Endothelial cell of umbilical vein (primary cell): ENCODE results near the gene ANGPT4. TPM values are rescaled to one million over a fixed set of nuclear protein-coding genes. Genes with fewer than 3 reads are reported as not detected.

Experiments
- BruUV-seq: library from RNA; stranded (reverse); fragments of 400-500 nt; replicated peaks from 2 replicates; lab custom pipeline; 2021; lab: Mats Ljungman, UMichigan
- CTCF ChIA-PET: fragments of 300-600, 350-600 bp; sonication (Branson Sonifier 250); formaldehyde crosslinking; loops from one replicate; lab custom pipeline; 2021; ENCODE audit warnings: antibody characterized with exemption, inconsistent platforms; lab: Charles Lee
- POLR2A ChIA-PET: fragments of 300-600, 350-600 bp; sonication (Branson Sonifier 250); formaldehyde crosslinking; loops from one replicate; lab custom pipeline; 2021; ENCODE audit warnings: antibody characterized with exemption, inconsistent platforms; lab: Charles Lee
- DNase-seq: peaks from one replicate; pipeline ENCODE4 v3.0.0-alpha.2; 2011; ENCODE audit warnings: low read depth, low spot score
- FAIRE-seq: peaks from 2 replicates; lab custom pipeline; 2011; peaks lifted over from hg19 to GRCh38; lab: Jason Lieb, UNC
- H2AFZ ChIP-seq: 2 replicates; pipeline ENCODE4 v1.6.0; 2012; ENCODE audit warnings: low read depth, low read length, control low read depth, inconsistent platforms
- H3K27ac ChIP-seq: 2 replicates; pipeline ENCODE4 v1.5.1; 2011; ENCODE audit warnings: low read depth, mild to moderate bottlenecking, control low read depth, low read length, moderate library complexity; ENCODE audit not compliant: insufficient read depth
- H3K27me3 ChIP-seq, 2 experiments: 2 replicates each; pipeline versions ENCODE4 v1.6.0 to v1.6.1; 2011; ENCODE audit warnings: low read length in 2 of 2, mixed read lengths in 1 of 2; ENCODE audit not compliant: control insufficient read depth in 2 of 2, insufficient read depth in 2 of 2
- H3K36me3 ChIP-seq, 2 experiments: 2 replicates in 1 of 2; 3 replicates in 1 of 2; pipeline ENCODE4 v1.5.1; 2011; ENCODE audit warnings: low read length in 2 of 2, mild to moderate bottlenecking in 1 of 2, moderate library complexity in 1 of 2; ENCODE audit not compliant: control insufficient read depth in 2 of 2, insufficient read depth in 2 of 2; ENCODE audit errors: extremely low read depth in 1 of 2
- H3K4me1 ChIP-seq: 3 replicates; pipeline ENCODE4 v1.5.1; 2011; ENCODE audit warnings: mild to moderate bottlenecking, low read length; ENCODE audit not compliant: control insufficient read depth, insufficient read depth; ENCODE audit errors: extremely low read depth
- H3K4me2 ChIP-seq: 2 replicates; pipeline ENCODE4 v1.6.1; 2011; ENCODE audit warnings: low read length, control low read depth, mixed read lengths; ENCODE audit not compliant: insufficient read depth
- H3K4me3 ChIP-seq, 3 experiments: fragments of 200-600 bp in 1 of 3; sonication (generic), shearing (Covaris generic) in 1 of 3; replicated peaks in 1 of 3; 2 replicates each; pipeline ENCODE4 v1.5.1; 2011 to 2016; ENCODE audit warnings: control low read depth in 3 of 3, low read length in 3 of 3, mild to moderate bottlenecking in 2 of 3, inconsistent platforms in 1 of 3, low read depth in 1 of 3, moderate library complexity in 1 of 3; ENCODE audit not compliant: insufficient read depth in 1 of 3
- H3K79me2 ChIP-seq: 2 replicates; pipeline ENCODE4 v1.6.0; 2012; ENCODE audit warnings: low read length, inconsistent platforms; ENCODE audit not compliant: control insufficient read depth, insufficient read depth
- H3K9ac ChIP-seq: replicated peaks from 2 replicates; pipeline ENCODE3; 2011; ENCODE audit warnings: low read length, control low read depth; ENCODE audit not compliant: insufficient read depth; ENCODE audit errors: extremely low read depth
- H3K9me1 ChIP-seq: replicated peaks from 3 replicates; pipeline ENCODE4 v1.6.0; 2011; ENCODE audit warnings: mild to moderate bottlenecking, low read length; ENCODE audit not compliant: control insufficient read depth, insufficient read depth; ENCODE audit errors: extremely low read depth
- H3K9me3 ChIP-seq: replicated peaks from 2 replicates; pipeline ENCODE4 v1.5.1; 2012; ENCODE audit warnings: low read length, inconsistent platforms; ENCODE audit not compliant: control insufficient read depth, insufficient read depth
- H4K20me1 ChIP-seq: replicated peaks from 2 replicates; pipeline ENCODE3; 2011; ENCODE audit warnings: mild to moderate bottlenecking, low read length; ENCODE audit not compliant: control insufficient read depth, insufficient read depth; ENCODE audit errors: extremely low read depth
- EZH2 ChIP-seq: IDR thresholded peaks from 2 replicates; pipeline ENCODE4 v1.6.1; 2012; ENCODE audit warnings: borderline replicate concordance, low read depth, mild to moderate bottlenecking, moderate library complexity, low read length, inconsistent platforms; ENCODE audit not compliant: severe bottlenecking
- FOS ChIP-seq: IDR thresholded peaks from 2 replicates; pipeline ENCODE4 v1.6.1; 2011; ENCODE audit warnings: mild to moderate bottlenecking, low read length, moderate library complexity, borderline replicate concordance; ENCODE audit not compliant: insufficient read depth
- GATA2 ChIP-seq: IDR thresholded peaks from 2 replicates; pipeline ENCODE4 v1.7.0; 2011; ENCODE audit warnings: low read depth, mild to moderate bottlenecking, moderate library complexity, mixed read lengths, low read length; ENCODE audit not compliant: insufficient read length, insufficient read depth
- JUN ChIP-seq: IDR thresholded peaks from 2 replicates; pipeline ENCODE4 v1.6.1; 2011; ENCODE audit warnings: borderline replicate concordance, low read depth; ENCODE audit not compliant: insufficient read length, insufficient read depth
- MYC ChIP-seq: IDR thresholded peaks from one replicate; pipeline ENCODE4 v1.6.1; 2011; ENCODE audit warnings: mild to moderate bottlenecking, low read depth, low read length
- POLR2A ChIP-seq: IDR thresholded peaks from 2 replicates; pipeline ENCODE4 v1.6.1; 2012; ENCODE audit warnings: low read depth, mild to moderate bottlenecking, control low read depth, low read length
- POLR2AphosphoS5 ChIP-seq: IDR thresholded peaks from 2 replicates; pipeline ENCODE4 v1.6.1; 2012; ENCODE audit warnings: low read depth, mild to moderate bottlenecking, control low read depth, low read length, moderate library complexity; ENCODE audit not compliant: insufficient read depth
- dilution Hi-C: fragments of 300-500 bp; cut with MboI; formaldehyde crosslinking; loops from one replicate; pipeline ENCODE4 v1.15.0; 2019; ENCODE audit warnings: low sequenced_read_pairs; ENCODE audit not compliant: extremely low pct_ligation_motif_present
- intact Hi-C: fragments of 100-400 bp; cut with micrococcal nuclease; formaldehyde crosslinking; loops from one replicate; pipeline ENCODE4 v1.10.0; 2022
- polyA plus RNA-seq, 4 experiments: library from polyadenylated mRNA; depleted of rRNA in 3 of 4; stranded (reverse) in 3 of 4; unstranded in 1 of 4; fragments of >200 nt; gene quantifications; 2 replicates each; pipeline versions ENCODE4 v1.2.1 to v1.2.3, GENCODE V29; 2011 to 2012; ENCODE audit warnings: missing spikeins in 1 of 4
- total RNA-seq: library from RNA; stranded (reverse); gene quantifications from 2 replicates; pipeline ENCODE4 v1.2.3, GENCODE V29; 2021
- TF ChIP-seq, protein P1 (sequence below): IDR thresholded peaks from 2 replicates; pipeline ENCODE4 v1.6.1; 2011; ENCODE audit not compliant: insufficient read depth, insufficient read length
- TF ChIP-seq, protein P2 (sequence below), 2 donors: IDR thresholded peaks; 1 replicate in 1 of 2; 2 replicates in 1 of 2; pipeline ENCODE4 v1.5.1; 2011; ENCODE audit warnings: low read length in 2 of 2, mild to moderate bottlenecking in 2 of 2, moderate library complexity in 2 of 2, control low read depth in 1 of 2, inconsistent platforms in 1 of 2, low read depth in 1 of 2; ENCODE audit not compliant: insufficient read depth in 1 of 2; ENCODE audit errors: extremely low read depth in 1 of 2

ANGPT4 gene
- total and polyA plus RNA-seq, 2 donors (not counting 3 experiments of a cell fraction or from before 2014, with no cell fraction given): not detected

DNA sequence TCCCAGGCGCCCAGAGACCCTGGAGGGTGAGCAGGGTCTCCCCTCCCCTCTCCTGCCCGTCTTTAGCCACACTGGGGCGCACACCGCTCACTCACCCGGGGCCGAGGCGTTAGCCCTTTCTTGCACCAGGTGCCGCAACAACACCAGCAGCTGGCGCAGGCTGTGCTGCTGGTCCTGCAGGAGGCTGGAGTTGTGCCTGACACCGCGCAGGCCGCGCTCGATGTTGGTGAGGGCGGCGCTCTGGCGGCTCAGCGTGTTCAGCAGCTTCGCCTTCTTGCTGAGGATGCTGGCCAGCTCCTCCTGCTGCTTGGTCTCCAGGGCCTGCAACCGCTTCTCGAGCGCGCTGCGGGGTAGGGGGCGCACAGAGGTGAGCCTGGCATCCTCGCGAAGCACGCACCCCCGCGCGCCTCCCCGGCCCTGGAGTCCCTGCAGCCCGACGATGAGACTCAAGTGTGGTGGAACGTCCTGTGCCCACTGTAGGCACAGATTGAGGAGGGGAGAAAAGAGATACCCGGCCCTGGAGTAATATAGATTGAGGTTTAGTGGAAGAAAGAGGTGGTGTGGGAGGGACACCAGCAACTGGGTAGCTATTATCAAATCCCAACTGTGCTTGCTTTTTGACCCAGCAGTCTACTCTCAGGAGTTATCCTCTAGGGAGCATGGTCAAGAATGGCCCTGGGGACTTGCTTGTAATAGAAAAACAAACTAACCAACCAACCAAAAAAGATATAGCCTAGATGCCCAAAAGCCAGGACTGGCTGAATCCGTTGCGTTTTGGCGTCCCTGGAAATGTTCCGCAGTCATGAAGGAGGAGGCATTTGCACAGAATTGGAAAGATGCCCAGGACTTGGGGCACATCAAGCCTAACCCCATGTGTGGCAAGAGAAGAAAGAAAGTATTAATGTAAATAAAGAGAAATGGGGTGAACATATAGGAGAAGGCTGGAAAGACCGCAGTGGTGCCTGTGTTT is 30.9 kb downstream of the ANGPT4 start:
- no peak overlapping the region for H3K4me2 ChIP-seq
- FAIRE-seq (no peak), DNase-seq (peak; percentile 19)
- H3K36me3 ChIP-seq: no peaks in the 10 kb centered on the region
- no peaks in the 10 kb centered on the region for H3K9me3 ChIP-seq
- ChIA-PET POLR2A (no interaction called here), CTCF (interaction anchor here (0.6 to 1.5 kb wide), 5 partner anchors 25 to 69 kb away, joined by 3 to 7 read pairs (median 3); partner anchors contain the start of gene FAM110A)
- no peak overlapping the region for H2AFZ ChIP-seq
- H3K9ac ChIP-seq: no peak overlapping the region
- TF ChIP-seq, protein P1, sequence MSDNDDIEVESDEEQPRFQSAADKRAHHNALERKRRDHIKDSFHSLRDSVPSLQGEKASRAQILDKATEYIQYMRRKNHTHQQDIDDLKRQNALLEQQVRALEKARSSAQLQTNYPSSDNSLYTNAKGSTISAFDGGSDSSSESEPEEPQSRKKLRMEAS: no peak
- no peak for TF ChIP-seq EZH2
- TF ChIP-seq MYC: no peak
- no peaks in the 10 kb centered on the region for H3K9me1 ChIP-seq
- no peaks in the 10 kb centered on the region for H3K4me1 ChIP-seq
- BruUV-seq: no TSS peak
- H3K79me2 ChIP-seq: no peaks in the 10 kb centered on the region
- dilution Hi-C loops: no loop called here
- intact Hi-C loops: loop anchor here (5.0 kb wide), 1 partner anchor 38 kb away; no protein-coding TSS in a partner anchor
- H3K27ac ChIP-seq: no peak overlapping the region
- H3K4me3 ChIP-seq: no peak overlapping the region
- H4K20me1 ChIP-seq: no peaks in the 10 kb centered on the region
- peaks cover 6 to 12% of the 10 kb centered on the region in 2 experiments for H3K27me3 ChIP-seq

DNA sequence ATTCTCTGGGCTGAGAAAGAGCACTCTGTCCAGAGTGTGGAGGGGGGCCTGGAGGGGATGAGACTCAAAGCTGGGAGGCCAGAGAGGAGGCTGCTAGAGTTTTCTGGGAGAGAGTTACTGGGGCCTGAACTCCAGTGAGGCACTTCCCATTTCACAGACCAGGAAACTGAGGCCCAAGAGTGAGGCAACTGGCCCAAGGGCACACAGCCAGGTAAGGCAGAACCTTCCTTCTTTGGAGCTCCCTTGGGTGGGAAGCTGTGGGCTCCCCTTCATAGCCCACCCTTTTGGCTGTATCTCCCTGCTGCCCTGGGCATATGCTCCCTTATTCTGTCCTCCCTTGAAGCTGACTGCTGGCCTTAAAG is 34.4 kb downstream of the ANGPT4 start:
- Histone ChIP-seq H3K9me1 (no peaks in the 10 kb centered on the region), H3K27ac (no peak overlapping the region), H3K9me3 (no peaks in the 10 kb centered on the region), H3K79me2 (no peaks in the 10 kb centered on the region), H3K36me3 (no peaks in the 10 kb centered on the region), H3K27me3 (peaks cover 6 to 8% of the 10 kb centered on the region in 2 experiments), H3K4me3 (no peak overlapping the region), H4K20me1 (no peaks in the 10 kb centered on the region), H3K4me2 (no peak overlapping the region), H3K4me1 (no peaks in the 10 kb centered on the region), H3K9ac (no peak overlapping the region), H2AFZ (no peak overlapping the region)
- BruUV-seq: no TSS peak
- FAIRE-seq (no peak), DNase-seq (no peak)
- POLR2A ChIA-PET: no interaction called here
- no peak for TF ChIP-seq JUN
- TF ChIP-seq POLR2AphosphoS5: no peak
- TF ChIP-seq POLR2A: no peak
- TF ChIP-seq MYC: no peak
- no peak for TF ChIP-seq FOS
- TF ChIP-seq, protein P2, sequence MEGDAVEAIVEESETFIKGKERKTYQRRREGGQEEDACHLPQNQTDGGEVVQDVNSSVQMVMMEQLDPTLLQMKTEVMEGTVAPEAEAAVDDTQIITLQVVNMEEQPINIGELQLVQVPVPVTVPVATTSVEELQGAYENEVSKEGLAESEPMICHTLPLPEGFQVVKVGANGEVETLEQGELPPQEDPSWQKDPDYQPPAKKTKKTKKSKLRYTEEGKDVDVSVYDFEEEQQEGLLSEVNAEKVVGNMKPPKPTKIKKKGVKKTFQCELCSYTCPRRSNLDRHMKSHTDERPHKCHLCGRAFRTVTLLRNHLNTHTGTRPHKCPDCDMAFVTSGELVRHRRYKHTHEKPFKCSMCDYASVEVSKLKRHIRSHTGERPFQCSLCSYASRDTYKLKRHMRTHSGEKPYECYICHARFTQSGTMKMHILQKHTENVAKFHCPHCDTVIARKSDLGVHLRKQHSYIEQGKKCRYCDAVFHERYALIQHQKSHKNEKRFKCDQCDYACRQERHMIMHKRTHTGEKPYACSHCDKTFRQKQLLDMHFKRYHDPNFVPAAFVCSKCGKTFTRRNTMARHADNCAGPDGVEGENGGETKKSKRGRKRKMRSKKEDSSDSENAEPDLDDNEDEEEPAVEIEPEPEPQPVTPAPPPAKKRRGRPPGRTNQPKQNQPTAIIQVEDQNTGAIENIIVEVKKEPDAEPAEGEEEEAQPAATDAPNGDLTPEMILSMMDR (IDR thresholded peaks at IDR 0.05; ENCODE audit: extremely low read depth in 1 of 2, insufficient read depth in 1 of 2, low read depth in 1 of 2, low read length in 2 of 2): no peak
- no peak for TF ChIP-seq EZH2
- TF ChIP-seq GATA2: no peak
- TF ChIP-seq, protein P1: no peak
- dilution Hi-C loops: no loop called here
- intact Hi-C loops: loop anchor here (5.0 kb wide), 1 partner anchor 34 kb away; no protein-coding TSS in a partner anchor
- CTCF ChIA-PET: interaction anchor here (0.9 kb wide), 1 partner anchor 63 kb away, joined by 3 read pairs; no protein-coding TSS in a partner anchor
